OCI-LY1 (cell line): ENCODE results near the gene SPACA1.

Source experiments
- H2AFZ ChIP-seq: fragments of 200-600 bp; sonication (generic), shearing (Covaris generic); 2 replicates; pipeline ENCODE4 v1.6.0; 2014; ENCODE audit warnings: antibody characterized with exemption, mild to moderate bottlenecking, low read length
- H3F3A ChIP-seq: fragments of 200-600 bp; sonication (generic), shearing (Covaris generic); 2 replicates; pipeline ENCODE4 v1.6.0; 2014; ENCODE audit warnings: mild to moderate bottlenecking, antibody characterized with exemption, low read length, moderate library complexity; ENCODE audit not compliant: insufficient read depth
- H3K27ac ChIP-seq: fragments of 200-600 bp; sonication (generic); 2 replicates; pipeline ENCODE4 v1.5.1; 2014; ENCODE audit warnings: low read length, mixed run types, mild to moderate bottlenecking, low read depth; ENCODE audit not compliant: poor library complexity, severe bottlenecking
- H3K27me3 ChIP-seq: fragments of 200-600 bp; sonication (generic); 2 replicates; pipeline ENCODE4 v1.6.0; 2014; ENCODE audit warnings: antibody characterized with exemption, mild to moderate bottlenecking, low read length, moderate library complexity; ENCODE audit not compliant: insufficient read depth
- H3K36me3 ChIP-seq: fragments of 200-600 bp; sonication (generic); 2 replicates; pipeline ENCODE4 v1.6.1; 2014; ENCODE audit warnings: mild to moderate bottlenecking, antibody characterized with exemption, low read length, moderate library complexity, mixed read lengths; ENCODE audit not compliant: insufficient read depth
- H3K4me1 ChIP-seq: fragments of 200-600 bp; sonication (generic); 2 replicates; pipeline ENCODE4 v1.5.1; 2014; ENCODE audit warnings: mild to moderate bottlenecking, low read length, moderate library complexity; ENCODE audit not compliant: insufficient read depth, severe bottlenecking
- H3K4me2 ChIP-seq: fragments of 200-600 bp; sonication (generic), shearing (Covaris generic); 2 replicates; pipeline ENCODE4 v1.6.1; 2014; ENCODE audit warnings: low read length
- H3K4me3 ChIP-seq: fragments of 200-600 bp; sonication (generic); 2 replicates; pipeline ENCODE4 v1.5.1; 2014; ENCODE audit warnings: low read length, low read depth, mild to moderate bottlenecking, mixed read lengths; ENCODE audit not compliant: poor library complexity, severe bottlenecking
- H3K79me2 ChIP-seq: fragments of 200-600 bp; shearing (Covaris generic); 2 replicates; pipeline ENCODE4 v1.6.1; 2016; ENCODE audit warnings: mixed run types, low read length, mixed read lengths; ENCODE audit not compliant: insufficient read depth
- H3K9ac ChIP-seq: fragments of 200-600 bp; sonication (generic), shearing (Covaris generic); 2 replicates; pipeline ENCODE4 v1.6.1; 2014; ENCODE audit warnings: mild to moderate bottlenecking, low read length, mixed read lengths
- H3K9me2 ChIP-seq: fragments of 200-600 bp; sonication (generic), shearing (Covaris generic); 2 replicates; pipeline ENCODE4 v1.6.1; 2014; ENCODE audit warnings: low read depth, mild to moderate bottlenecking, low read length, mixed read lengths
- H3K9me3 ChIP-seq: fragments of 200-600 bp; shearing (Covaris generic); 2 replicates; pipeline ENCODE4 v1.6.1; 2014; ENCODE audit warnings: low read length, mixed read lengths
- H4K20me1 ChIP-seq: fragments of 200-600 bp; sonication (generic), shearing (Covaris generic); 2 replicates; pipeline ENCODE4 v1.6.0; 2016; ENCODE audit warnings: mild to moderate bottlenecking, low read length; ENCODE audit not compliant: insufficient read depth
- EZH2 ChIP-seq: fragments of 200-600 bp; sonication (generic), shearing (Covaris generic); IDR thresholded peaks from 2 replicates; pipeline ENCODE4 v1.8.0; 2017; ENCODE audit warnings: borderline replicate concordance, mixed run types, mild to moderate bottlenecking, antibody characterized with exemption, low read length, moderate library complexity, mixed read lengths
- TF ChIP-seq, protein P1 (sequence below): fragments of 200-600 bp; sonication (generic), shearing (Covaris generic); IDR thresholded peaks from 2 replicates; pipeline ENCODE4 v1.5.1; 2017; ENCODE audit warnings: mild to moderate bottlenecking, antibody characterized with exemption, low read length, moderate library complexity, mixed read lengths

Gene SPACA1

DNA sequence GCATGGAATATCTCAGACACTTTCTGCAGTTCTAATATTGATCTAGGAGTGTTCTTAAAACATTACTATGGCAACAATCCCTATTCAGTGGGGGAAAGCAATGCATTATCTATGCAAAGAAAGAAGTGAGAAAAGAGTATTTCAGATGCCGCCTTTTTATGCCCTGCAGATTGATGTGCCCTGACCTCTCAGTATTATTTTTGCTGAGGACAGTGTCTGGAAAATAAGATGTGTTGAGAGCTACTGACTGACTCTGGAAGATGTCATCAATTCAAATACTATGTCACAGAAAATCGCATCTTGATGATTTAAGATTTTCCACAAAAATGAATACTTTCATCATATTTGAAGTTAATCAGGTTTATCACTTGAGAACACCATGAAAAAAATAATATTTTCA lies 22.9 kb upstream of the SPACA1 start:
- no peaks in the 10 kb centered on the region for H3K36me3 ChIP-seq
- no peak overlapping the region for H3K9ac ChIP-seq
- no peaks in the 10 kb centered on the region for H3K9me2 ChIP-seq
- no peak overlapping the region for H3K4me3 ChIP-seq
- no peaks in the 10 kb centered on the region for H4K20me1 ChIP-seq
- no peaks in the 10 kb centered on the region for H3F3A ChIP-seq
- TF ChIP-seq, protein P1, sequence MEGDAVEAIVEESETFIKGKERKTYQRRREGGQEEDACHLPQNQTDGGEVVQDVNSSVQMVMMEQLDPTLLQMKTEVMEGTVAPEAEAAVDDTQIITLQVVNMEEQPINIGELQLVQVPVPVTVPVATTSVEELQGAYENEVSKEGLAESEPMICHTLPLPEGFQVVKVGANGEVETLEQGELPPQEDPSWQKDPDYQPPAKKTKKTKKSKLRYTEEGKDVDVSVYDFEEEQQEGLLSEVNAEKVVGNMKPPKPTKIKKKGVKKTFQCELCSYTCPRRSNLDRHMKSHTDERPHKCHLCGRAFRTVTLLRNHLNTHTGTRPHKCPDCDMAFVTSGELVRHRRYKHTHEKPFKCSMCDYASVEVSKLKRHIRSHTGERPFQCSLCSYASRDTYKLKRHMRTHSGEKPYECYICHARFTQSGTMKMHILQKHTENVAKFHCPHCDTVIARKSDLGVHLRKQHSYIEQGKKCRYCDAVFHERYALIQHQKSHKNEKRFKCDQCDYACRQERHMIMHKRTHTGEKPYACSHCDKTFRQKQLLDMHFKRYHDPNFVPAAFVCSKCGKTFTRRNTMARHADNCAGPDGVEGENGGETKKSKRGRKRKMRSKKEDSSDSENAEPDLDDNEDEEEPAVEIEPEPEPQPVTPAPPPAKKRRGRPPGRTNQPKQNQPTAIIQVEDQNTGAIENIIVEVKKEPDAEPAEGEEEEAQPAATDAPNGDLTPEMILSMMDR, result no peak
- no peak for TF ChIP-seq EZH2
- H3K27me3 ChIP-seq, result no peaks in the 10 kb centered on the region
- H3K79me2 ChIP-seq, result no peaks in the 10 kb centered on the region
- H3K9me3 ChIP-seq, result peaks cover 3% of the 10 kb centered on the region; the same call in 1 of the 2 replicates
- no peak overlapping the region for H3K4me2 ChIP-seq
- no peak overlapping the region for H3K27ac ChIP-seq
- no peaks in the 10 kb centered on the region for H3K4me1 ChIP-seq
- no peak overlapping the region for H2AFZ ChIP-seq

DNA sequence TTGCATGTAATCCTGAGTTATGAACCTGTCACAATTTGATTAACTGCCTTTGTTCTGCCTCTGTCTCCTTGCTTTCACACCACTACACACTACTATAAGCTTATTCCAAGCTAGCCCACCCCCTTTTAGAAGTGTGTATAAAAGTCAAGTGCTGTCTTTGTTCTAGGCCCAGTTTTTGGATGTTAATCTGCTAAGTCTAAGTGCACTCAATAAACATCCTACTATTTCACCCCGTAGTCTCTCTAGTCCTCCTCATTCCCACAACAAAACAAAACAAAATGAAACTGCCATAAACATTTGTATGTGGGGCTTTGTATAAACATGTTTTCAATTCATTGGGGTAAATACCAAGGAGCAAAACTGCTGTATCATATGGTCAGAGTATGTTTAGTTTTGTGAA lies 16.1 kb upstream of the SPACA1 start:
- Histone ChIP-seq H3K27me3 (no peaks in the 10 kb centered on the region), H3K9ac (no peak overlapping the region), H3K4me1 (no peaks in the 10 kb centered on the region), H3F3A (no peaks in the 10 kb centered on the region), H3K27ac (no peak overlapping the region), H3K79me2 (no peaks in the 10 kb centered on the region), H3K36me3 (no peaks in the 10 kb centered on the region), H3K4me2 (no peak overlapping the region), H2AFZ (no peak overlapping the region), H3K4me3 (no peak overlapping the region), H3K9me3 (peaks cover 19% of the 10 kb centered on the region), H4K20me1 (no peaks in the 10 kb centered on the region), H3K9me2 (0 out of 2 replicates have a peak, but pooled peaks cover 3% of the 10 kb centered on the region)
- TF ChIP-seq EZH2, result no peak
- TF ChIP-seq, protein P1, result no peak

DNA sequence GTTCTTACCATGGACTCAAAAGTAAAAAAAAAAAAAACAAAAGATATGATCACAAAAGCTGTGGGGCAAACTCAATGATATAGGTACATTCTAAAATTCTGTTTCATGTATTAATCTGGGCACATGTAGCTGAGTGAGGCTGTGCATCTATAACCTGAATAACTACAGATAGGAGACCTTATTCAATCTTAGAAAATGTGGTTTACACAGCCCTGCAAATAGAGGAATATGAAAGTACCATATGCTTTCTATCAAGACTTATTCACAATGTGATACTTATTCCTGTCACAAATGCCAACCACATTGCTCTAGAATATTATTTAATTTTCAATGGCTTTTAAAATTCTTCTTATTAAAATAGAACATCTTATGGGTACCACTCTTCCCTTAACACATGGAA lies 3.1 kb upstream of the SPACA1 start:
- H3K79me2 ChIP-seq, result no peaks in the 10 kb centered on the region

More for the DNA sequence above, 3.1 kb upstream of the SPACA1 start:
- no peak overlapping the region for H3K27ac ChIP-seq
- TF ChIP-seq EZH2, result no peak
- TF ChIP-seq, protein P1, result no peak
- H3K4me3 ChIP-seq, result no peak overlapping the region
- H3K9me2 ChIP-seq, result no peaks in the 10 kb centered on the region
- H4K20me1 ChIP-seq, result no peaks in the 10 kb centered on the region
- no peak overlapping the region for H3K9ac ChIP-seq
- H3K4me1 ChIP-seq, result no peaks in the 10 kb centered on the region
- no peak overlapping the region for H2AFZ ChIP-seq
- H3K36me3 ChIP-seq, result no peaks in the 10 kb centered on the region
- H3K4me2 ChIP-seq, result no peak overlapping the region
- H3F3A ChIP-seq, result no peaks in the 10 kb centered on the region
- H3K9me3 ChIP-seq, result no peaks in the 10 kb centered on the region
- H3K27me3 ChIP-seq, result no peaks in the 10 kb centered on the region
